ENCODE measurements around the gene CACNA2D3.

Gene CACNA2D3

GRCh38 chr3:54647721-54648120 is 525.4 kb downstream of the CACNA2D3 start:
- no peak for DNase-seq

GRCh38 chr3:54649551-54649950 is 527.2 kb downstream of the CACNA2D3 start:
- no peak for DNase-seq

GRCh38 chr3:54653456-54654195 is 531.3 kb downstream of the CACNA2D3 start:
- no peak for DNase-seq

- DNase-seq: no peak
These were observed 532.4 kb downstream of the CACNA2D3 start for GRCh38 chr3:54654776-54655175.

- DNase-seq: no peak
These were observed 537.0 kb downstream of the CACNA2D3 start for GRCh38 chr3:54659347-54659746.

GRCh38 chr3:54660714-54661132 is 538.4 kb downstream of the CACNA2D3 start:
- no peak for DNase-seq

- no peak for DNase-seq
These were observed 538.8 kb downstream of the CACNA2D3 start for GRCh38 chr3:54661151-54661550.

GRCh38 chr3:54663501-54664011 is 541.2 kb downstream of the CACNA2D3 start:
- DNase-seq: no peak

- DNase-seq: no peak
These were observed 542.8 kb downstream of the CACNA2D3 start for GRCh38 chr3:54665016-54665600.

GRCh38 chr3:54668236-54668635 is 545.9 kb downstream of the CACNA2D3 start:
- no peak for DNase-seq

GRCh38 chr3:54670201-54671000 is 548.0 kb downstream of the CACNA2D3 start:
- no peak for DNase-seq

GRCh38 chr3:54671511-54671910 is 549.2 kb downstream of the CACNA2D3 start:
- DNase-seq: no peak

GRCh38 chr3:54676087-54676486 is 553.7 kb downstream of the CACNA2D3 start:
- DNase-seq: no peak

- DNase-seq: no peak
These were observed 559.4 kb downstream of the CACNA2D3 start for GRCh38 chr3:54681706-54682105.

- no peak for DNase-seq
These were observed 562.9 kb downstream of the CACNA2D3 start for GRCh38 chr3:54685213-54685612.

GRCh38 chr3:54691289-54691771 is 569.0 kb downstream of the CACNA2D3 start:
- no peak for DNase-seq

- DNase-seq: no peak
These were observed 574.0 kb downstream of the CACNA2D3 start for GRCh38 chr3:54696313-54696712.

GRCh38 chr3:54698054-54698453 is 575.7 kb downstream of the CACNA2D3 start:
- DNase-seq: no peak

- DNase-seq: no peak
These were observed 581.6 kb downstream of the CACNA2D3 start for GRCh38 chr3:54703923-54704322.

GRCh38 chr3:54705730-54706129 is 583.4 kb downstream of the CACNA2D3 start:
- DNase-seq: no peak

GRCh38 chr3:54706738-54707137 is 584.4 kb downstream of the CACNA2D3 start:
- no peak for DNase-seq

GRCh38 chr3:54709785-54710184 is 587.4 kb downstream of the CACNA2D3 start:
- no peak for DNase-seq

GRCh38 chr3:54710954-54711353 is 588.6 kb downstream of the CACNA2D3 start:
- DNase-seq: no peak

Measured in CD4-positive, alpha-beta T cell treated with Interferon gamma for 1 hour (primary cell).